HUDEP-2 (cell line): Measurements from ENCODE around the gene B3GNT5.

ENCODE experiments used
- DNase-seq, 76 experiments: peaks; one replicate each; lab custom pipeline; 2025; ENCODE audit not compliant: unreplicated experiment in 76 of 76; lab: John Stamatoyannopoulos, UW

B3GNT5 gene

DNA sequence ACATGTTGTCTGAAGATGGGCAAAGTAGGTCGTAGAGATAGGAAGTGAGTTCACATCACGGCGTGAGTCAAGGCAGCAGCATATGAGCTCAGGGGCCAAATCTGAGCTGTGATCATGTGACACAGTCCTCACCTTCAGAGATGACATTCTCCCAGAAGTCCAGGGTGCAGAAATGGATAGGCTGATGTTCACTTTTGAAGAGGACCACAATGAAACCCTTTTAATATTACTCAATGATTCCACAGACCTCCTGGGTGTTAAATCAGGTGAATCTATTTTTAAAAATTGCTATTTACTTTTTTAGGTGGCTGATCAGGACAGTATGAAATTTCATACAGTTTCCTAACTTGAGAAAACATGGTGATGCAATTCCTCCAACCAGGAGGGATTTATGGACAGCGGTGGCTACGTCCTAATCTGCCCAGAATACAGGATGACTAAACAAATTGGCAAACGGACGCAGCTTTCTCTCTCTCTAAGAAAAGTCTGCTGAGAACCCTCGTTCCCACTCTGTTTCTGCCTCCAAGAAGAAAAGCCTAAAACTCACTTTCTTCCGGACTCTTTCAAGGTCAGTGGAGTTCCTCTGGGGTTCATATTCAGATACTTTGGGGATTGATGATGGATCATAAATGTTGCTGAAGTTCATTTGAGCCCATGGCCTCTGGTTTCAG lies 34.4 kb downstream of the B3GNT5 start:
- no peak for DNase-seq

DNA sequence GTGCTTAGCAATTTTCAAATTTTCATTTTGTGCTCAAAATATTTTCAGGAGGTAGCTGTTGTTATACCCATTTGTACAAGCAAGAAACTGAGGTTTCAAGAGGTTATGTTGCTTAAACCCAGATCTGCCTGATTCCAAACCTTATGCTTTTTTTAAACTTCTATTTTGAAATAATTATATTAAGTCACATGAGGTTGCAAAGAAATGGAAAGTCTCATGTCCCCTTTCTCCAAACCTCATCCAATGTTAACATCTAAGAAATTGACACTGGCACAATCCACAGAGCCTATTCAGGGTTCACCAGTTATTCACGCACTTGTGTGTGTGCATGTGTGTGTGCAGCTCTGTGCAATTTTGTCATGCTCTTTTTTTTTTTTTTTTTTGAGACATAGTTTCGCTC lies 35.1 kb downstream of the B3GNT5 start:
- no peak for DNase-seq

DNA sequence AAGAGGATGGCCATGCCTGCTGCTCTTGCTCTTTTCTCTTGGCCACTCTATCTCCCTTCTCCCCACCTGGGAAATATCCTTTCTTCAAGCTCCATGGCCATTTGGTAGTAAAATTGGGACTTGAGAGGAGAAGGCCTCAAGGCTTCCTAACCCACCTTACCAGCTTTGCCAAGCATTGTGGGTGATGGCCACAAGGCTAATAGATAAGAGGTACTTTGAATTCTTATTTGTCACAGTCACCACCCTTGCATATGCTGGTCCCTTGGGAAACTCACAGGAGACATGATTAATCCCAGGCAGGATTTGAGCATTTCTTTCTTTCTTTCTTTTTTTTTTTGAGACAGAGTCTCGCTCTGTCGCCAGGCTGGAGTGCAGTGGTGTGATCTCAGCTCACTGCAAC lies 37.2 kb downstream of the B3GNT5 start:
- DNase-seq: no peak

DNA sequence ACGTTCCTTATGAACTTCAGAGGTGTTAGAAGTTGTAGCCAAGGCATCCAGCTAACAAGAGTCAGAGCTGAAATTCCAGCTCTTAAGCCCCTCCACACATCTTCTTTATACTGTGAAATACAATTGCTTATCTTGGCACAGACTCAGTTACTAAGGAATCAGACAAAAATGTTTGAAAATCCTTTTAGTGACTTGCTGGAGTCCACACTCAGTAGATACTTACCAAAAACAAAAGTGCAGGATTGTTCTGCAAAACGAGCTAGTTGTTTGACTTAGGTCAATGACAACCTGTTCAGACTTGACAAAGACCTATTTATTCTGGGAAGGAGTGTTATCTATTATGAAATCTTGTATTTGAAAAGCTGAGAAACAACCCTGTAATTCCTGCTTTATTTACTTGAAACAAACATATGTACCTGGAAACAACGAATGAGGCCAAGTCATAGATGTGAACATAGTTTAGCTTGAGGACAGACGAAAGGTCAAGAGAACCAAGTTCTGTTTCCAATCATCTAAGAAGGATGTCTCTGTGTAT lies 38.5 kb downstream of the B3GNT5 start:
- no peak for DNase-seq

DNA sequence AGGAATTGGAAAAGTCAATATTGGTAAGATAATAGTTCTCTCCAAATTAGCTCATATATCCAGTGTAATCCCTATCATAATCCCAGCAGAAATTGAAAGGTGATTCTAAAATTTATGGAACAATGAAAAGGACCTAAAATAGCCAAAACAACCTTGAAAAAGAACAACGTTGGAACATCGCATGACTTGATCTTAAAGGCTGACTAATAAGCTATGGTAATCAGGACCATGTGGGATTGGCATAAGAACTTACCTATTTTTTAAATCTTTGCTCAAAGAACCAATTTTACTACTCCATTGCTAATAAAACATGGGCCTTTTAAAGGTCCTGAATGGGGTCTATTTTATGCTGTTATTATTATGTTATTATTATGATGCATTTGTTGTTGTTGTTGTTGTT lies 40.9 kb downstream of the B3GNT5 start:
- DNase-seq: no peak

DNA sequence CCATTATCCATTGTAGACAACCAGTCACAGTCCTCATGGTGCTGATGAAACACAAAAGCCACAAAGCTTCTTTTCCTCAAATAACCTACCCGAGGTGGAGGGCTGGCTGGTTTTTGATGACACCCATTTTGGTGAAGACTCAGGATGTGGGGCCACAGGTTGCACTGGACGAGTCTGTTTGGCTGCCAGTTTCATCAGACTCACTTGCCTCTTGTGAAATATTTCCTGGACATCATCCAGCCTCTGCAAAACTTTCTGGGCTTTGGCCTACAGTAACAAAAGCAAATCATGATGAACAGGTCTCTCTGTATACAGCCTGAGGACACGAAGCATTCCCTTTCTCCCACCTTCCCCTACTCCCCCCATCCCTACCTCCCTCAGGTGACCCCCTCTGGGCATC lies 42.2 kb downstream of the B3GNT5 start:
- peak in 1 of 76 experiments; percentile 34 for DNase-seq

DNA sequence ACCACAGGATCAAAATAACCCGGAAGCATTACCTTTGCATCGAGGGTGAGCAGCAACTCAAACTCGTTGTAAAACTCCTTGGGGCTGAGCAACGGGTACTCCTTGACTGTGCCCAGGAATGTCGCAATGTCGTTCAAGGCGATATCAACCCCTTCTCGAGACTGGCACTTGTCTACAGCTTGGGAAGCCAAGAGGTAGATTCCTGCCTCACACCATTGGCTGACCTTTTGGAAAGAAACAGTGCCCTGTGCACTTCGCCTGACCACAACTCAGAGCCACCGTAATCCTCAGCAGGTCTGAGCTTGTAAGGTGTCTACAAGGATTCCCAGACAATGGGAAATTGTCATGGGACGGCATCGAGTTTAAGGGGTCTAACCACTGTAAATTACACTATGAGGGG lies 43.9 kb downstream of the B3GNT5 start:
- DNase-seq: no peak

DNA sequence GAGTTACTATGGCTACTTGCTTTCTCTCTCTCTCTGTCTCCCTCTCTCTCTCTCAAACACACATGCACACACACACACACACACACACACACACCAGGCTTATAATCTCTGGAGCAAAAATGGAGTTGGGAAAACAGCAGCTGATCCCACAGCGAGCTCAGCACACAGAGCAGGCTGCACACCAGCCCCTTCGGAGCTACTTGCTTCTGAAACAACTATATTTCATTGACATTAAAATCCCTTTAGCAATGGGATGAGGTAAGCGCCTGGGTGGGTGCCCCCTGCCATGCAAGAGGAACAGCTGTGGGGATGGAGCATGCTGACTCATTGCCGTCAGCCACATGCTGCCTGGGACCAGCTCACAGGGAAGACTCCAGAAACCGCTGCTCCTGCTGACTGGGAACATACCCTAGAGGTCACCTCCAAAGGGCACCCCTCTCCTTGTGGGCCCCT lies 45.7 kb downstream of the B3GNT5 start:
- no peak for DNase-seq

DNA sequence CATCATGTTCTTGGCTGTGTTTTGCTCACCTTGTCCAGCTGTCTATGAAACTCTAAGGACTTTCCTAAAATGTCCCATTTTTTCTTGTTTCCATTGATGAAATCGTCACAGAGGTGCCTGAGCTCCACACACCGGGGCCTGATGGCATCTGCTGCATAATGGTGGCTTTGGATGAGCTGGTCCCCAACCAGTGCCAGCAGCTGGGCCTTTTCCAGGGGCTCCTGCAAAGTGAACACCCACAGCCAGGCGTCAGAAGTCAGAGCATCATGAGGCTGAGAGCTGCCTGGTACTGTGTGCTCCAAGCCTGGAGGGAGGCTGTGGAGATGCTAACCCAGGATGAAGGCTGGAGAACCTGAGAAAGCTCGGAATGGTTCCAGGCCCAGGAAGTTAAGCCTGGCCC lies 46.9 kb downstream of the B3GNT5 start:
- DNase-seq: no peak

DNA sequence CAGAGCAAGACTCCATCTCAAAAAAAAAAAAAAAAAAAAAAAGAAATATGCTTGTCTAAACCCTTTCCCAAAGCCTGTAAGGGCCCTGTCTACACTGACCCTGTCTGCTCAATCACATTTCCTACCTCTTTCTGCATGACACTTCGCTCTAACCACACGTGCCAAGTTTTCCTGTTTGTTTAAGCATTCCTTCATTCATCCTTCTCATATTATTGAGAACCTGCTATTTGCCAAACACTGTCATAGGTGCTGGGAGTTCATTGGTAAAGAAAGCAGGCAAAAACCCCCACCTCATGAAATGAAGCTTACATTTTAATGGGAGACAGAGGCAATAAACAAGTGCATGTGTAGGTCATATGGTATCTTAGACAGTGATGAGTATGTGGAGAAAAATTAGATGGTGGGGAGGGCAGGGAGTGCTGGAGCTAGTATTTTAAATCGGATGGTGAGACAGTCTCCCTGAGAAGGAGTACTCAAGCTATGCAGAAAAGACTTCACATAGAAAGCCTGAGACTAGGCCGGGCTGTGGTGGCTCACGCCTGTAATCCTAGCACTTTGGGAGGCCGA lies 48.0 kb downstream of the B3GNT5 start:
- DNase-seq: no peak

DNA sequence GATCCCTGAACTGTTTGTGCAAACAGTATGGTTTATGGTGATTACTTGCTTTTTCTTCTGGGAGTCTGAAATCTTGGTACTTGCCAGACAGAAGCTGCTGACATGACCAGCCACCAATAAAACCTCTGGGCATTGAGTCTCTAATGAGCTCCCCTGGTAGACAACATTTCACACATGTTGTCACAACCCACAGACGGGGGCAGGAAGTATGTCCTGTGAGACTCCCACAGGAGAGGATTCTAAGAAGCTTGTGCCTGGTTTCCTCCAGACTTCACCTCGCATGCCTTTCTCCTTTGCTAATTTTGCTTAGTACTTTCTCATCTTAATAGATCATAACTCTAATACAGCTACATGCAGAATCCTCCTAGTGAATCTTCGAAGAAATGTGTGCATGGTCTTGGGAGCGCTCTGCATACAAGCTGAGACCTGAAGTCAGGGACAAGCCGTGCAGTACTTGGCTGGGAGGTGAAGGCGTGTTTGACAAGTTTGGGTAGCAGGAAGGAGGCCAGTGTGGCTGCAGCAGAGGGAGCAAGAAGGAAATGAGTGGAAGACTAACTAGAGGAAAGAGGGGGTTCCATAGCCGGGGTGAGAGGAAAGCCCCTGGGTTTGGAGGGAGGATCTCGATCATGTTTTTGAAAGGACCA lies 49.0 kb downstream of the B3GNT5 start:
- no peak for DNase-seq

DNA sequence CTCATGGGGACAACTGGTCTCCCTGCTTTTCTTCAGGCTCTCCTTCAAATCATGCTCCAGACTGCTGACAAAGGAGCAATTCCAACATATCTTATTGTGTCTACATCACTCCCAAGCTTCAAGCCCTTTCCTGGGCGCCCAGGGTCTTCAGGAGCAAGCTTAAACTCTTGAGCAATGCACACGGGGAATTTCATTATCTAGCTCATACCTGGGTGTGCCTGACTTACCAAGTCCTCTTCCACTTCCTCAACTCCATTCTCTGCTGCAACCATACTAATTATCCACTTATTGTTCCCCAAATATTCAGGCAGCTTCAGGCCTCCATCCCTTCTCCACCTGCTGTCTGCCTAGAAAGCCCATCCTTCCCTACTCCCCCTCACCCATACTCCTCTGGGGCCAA lies 50.6 kb downstream of the B3GNT5 start:
- no peak for DNase-seq

DNA sequence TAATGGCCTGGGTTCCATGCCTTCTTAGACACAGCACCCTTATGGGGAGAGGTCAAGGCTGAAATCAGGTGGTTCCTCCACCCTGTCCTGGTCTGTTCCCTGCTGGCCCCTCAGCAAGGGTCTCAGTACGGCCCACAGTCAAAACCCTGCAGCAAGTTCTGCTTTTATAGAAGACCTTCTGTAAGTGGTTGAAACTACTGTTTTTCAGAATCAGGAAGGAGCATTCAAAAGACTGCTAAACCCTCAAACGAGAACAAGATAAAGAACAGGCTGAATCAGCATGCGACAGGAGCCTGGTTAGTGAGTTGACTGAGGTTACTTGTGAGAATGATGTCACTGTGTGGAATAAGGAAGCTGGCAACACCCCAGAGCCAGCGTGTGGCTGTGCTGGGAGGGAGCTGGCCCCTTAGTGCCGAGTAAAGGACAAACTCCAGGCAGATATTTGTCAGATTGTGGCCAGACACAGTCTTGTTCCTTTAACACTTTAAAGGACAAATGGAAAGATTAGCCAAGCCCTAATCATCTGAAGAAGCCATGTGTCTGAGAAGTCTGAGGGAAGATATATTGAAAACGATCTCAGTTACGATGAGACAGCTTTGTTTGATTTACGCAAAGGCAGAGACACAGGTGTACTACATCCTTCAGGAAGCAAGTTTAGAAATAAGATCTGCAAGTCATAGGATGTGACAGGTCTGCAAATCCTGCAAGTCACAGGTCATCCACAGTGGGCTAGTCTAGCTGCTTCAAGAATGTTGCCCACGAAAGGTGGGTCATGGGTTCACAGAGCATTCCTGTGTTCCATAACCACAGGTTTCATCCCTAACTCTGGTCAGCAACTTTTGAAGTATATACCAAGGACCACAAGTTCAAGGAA lies 54.0 kb downstream of the B3GNT5 start:
- peak in 62 of 76 experiments; percentile 2 to 76 (median 43) for DNase-seq

DNA sequence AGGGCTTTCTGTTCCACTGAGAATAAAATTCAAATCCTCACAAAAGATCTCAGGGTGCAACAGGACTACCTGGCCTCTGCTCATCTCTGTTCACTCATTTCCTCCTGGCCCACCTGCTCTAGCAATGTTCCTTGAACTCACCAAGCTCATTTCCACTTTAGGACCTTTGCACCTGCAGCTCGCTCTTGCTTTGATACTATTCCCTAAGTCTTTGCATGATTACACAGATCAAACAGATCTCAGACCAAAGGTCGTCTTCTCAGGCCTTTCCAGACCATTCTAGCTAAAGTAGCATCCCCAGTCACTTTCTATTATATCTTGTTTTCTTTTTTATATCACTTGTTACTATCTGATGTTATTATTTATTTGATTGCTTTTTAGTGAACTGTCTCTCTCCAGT lies 54.7 kb downstream of the B3GNT5 start:
- no peak for DNase-seq

DNA sequence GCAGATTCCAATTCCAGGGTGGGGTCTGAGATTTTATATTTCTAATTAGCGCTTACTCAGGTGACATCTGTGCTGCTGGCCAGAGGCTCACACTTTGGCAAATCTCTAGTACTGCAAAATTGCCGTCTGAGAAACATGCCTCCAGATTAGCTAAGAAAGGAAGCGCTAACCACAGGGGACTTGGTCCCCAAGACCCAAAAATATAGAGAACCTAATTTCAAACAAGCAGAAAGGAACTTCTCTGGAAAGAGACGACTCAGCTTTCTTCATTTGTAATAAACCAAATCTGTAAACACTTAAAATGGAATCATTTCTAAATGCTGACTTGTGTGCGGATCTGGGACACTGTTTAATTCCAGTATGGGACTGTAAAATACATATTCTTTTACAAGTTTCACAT lies 55.7 kb downstream of the B3GNT5 start:
- no peak for DNase-seq

DNA sequence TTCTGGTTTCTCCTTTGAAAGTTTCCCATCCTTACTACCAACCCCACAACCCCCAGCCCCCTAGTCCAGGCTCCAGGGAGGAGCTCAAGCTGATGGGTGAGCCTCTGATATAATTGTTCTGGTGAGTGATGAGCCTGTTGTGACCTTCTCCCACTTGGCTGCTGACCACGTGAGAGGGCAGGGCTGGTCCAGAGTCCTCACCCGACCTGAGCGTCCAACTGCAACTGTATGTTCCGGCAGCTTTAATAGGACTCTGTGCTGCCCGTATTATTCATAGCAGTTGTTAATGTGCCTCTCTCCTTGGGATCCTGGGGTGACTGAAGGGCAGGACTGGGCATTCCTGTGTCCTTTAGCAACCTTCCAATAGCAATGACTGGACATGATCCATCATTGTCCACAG lies 56.2 kb downstream of the B3GNT5 start:
- no peak for DNase-seq

DNA sequence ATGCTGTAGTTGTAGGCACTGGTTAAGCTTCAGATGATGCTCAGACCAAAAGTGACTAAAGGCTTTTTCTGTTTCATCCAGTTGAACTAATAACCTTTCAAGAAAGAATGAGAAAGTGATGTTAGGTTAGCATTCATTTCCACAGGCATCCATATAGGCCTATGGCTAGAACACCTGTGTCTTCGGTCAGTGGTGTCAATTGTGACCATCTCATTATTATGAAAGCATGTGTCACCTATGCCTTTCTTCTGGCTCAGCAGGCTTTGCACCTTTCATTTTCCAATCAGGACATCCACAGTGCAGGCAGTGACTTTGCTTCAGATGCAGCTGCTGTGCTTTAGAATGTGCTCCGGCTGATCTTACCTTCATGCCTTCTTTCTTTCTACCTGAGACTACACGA lies 57.9 kb downstream of the B3GNT5 start:
- no peak for DNase-seq

DNA sequence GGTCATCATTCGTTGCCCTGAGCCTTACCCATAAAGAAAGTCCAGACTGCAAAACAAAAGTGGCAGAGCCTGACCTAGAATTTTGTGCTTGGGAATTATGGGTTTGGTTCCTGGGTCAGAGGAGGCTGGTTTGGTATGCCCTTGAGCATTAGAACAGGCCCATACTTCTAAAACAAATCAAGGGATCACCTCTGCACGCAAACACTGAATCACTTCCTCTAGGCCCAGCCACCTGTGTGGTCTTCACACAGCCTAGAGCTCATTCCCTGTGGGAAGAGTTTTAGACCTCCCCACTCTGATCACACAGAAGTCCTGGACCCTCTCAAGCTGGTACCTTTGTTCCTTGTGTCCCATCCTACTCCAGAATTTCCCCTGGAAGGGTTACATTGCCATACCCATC lies 59.4 kb downstream of the B3GNT5 start:
- no peak for DNase-seq

DNA sequence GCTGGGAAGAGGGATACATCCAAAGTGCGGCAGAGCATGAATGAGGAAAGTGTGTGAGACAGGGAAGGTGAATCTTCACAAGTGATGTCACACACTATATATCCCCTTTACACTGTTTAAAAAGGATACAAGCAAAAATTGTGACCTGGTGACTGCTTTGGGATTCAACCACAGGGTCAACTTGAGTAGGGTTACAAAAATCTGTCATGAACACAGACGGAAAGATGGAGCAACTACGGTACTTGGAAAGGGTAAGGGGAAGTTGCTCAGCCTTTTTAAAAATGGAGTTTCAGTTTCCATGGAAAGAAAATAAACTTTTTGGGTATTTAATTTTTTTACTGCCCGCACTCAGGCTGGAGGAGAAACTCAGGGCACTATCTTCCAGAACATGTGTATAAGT lies 60.3 kb downstream of the B3GNT5 start:
- DNase-seq: no peak

DNA sequence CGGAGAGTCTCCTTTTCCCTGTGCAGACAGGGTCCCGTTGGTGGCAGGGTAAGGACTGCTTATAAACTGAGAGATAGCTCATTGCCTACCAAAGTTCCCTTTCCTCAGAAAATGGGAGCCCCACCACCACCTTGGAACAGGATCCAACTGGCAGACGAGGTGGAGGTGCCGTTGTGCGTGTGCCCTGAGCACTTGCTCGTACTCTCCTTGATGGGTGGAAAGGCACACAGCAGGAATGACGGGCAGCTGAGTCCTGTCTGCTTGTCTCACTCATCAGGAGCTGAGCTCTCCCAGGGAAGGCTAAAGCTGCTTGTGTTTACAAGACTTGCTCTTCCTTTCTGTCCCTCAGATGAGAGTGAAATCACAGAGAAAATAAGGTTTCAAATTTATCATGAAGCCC lies 60.7 kb downstream of the B3GNT5 start:
- no peak for DNase-seq

DNA sequence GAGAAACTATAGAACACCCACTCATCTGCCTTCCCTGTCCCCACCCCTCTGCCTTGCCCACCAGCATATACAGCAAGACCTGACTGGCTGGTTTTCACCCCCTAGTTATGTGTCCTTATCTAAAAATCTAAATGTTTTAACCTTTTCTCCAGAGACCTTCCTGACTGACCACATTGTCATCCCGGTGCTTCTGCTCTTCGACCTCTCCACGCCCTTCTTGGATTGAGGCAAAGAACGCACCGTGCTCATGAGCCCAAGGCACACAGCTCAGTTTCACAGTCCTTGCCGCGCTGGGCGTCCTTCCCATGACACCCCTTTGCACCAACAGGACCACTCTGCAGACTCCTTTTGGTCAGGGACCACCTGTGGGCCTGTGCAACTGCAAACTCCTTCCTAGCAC lies 62.7 kb downstream of the B3GNT5 start:
- DNase-seq: no peak
